Epidermal melanocyte (primary cell): Measurements from ENCODE around the gene GOLGA8T.
"Not testable (repeated sequence)": the region's sequence is repeated elsewhere in the genome, so short reads cannot be mapped to it uniquely, and the experiment has no call there.

ENCODE experiments used
- DNase-seq: peaks from one replicate; pipeline ENCODE4 v3.0.0; 2011; ENCODE audit warnings: low spot score; ENCODE audit not compliant: insufficient read length

Gene GOLGA8T

DNA sequence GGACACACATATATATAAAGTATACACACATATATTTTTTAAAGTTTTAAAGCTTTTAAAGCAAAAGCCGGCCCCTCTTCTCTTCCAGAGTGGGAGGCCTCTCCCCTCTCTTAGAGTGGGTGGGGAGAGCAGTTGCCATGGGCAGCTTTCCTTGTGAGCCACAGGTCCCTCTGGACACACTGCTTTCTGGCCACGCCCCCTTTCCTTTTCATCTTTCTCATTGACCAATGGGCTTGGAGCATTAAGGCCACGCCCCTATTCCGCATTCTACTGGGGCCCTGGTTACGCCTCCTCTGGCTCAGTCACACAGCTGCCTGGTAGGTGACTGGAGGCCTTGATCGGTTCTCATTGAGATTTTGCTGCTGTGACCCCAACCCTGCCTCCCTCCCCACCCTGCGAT is at the start of gene GOLGA8T:
Gene GOLGA8T (plus strand): TSS at position 301 of the 400 bp plus-strand sequence. CDS start 98 bp downstream, at position 399.
- DNase-seq = not testable (repeated sequence)

- DNase-seq = not testable (repeated sequence)
Measured at GRCh38 chr15:30097827-30098226, 37.0 kb upstream of the GOLGA8T start.

DNA sequence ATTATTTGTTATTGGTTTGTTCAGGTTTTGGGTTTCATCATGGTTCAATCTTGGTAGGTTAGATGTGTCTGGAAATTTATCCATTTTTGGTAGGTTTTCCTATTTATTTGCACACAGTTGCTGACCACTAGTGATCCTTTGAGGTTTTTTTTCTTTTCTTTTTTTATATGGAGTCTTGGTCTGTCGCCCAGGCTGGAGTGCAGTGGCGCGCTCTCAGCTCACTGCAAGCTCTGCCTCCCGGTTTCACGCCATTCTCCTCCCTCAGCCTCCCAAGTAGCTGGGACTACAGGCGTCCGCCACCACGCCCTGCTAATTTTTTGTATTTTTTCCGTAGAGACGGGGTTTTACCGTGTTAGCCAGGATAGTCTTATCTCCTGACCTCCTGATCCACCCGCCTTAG is 32.0 kb upstream of the GOLGA8T start:
- DNase-seq = not testable (repeated sequence)

GRCh38 chr15:30103941-30104507 is 30.8 kb upstream of the GOLGA8T start:
- not testable (repeated sequence) for DNase-seq

DNA sequence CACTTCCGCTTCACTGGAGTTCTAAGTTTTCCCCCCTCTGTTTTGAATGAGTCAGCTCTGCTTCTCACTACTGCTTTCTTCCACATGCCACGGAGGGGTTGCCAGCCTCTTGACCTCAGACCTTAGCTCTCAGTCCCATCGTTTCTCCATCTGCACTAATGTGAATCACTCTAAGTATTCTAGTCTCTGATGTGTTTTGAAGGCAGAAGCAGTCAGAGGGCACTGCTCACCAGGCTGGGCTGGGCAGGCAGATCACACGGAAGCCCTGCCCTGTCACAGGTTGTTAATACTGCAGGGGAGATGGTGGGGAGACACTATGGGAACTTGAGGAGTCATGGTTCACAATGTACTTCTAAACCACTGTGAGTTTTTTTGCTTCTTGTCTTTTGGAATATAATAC is 24.3 kb upstream of the GOLGA8T start:
- not testable (repeated sequence) for DNase-seq

GRCh38 chr15:30130066-30130465 is 4.8 kb upstream of the GOLGA8T start:
- DNase-seq = not testable (repeated sequence)

- not testable (repeated sequence) for DNase-seq
Measured at GRCh38 chr15:30143246-30143645, 8.4 kb downstream of the GOLGA8T start.

DNA sequence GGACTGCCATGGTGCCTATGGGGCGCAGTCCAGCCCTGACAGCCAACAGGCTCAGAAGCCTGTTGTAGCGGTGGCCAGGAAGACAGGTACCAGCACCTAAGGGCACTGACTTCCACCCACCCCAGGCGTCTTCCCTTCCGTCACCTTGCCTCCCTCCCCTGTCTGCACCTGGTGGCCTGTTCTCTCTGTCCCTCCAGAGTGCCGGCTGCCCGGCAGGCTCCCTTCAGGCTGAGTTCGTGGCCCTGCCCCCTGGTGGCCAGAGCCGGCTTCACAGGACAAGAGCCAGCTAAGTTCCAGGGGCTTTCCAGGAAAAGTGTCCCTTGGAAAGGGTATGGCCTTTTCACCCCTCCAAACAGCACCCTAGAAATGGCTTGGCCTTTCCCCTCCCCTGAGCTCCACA is 15.0 kb downstream of the GOLGA8T start:
- DNase-seq = not testable (repeated sequence)

- not testable (repeated sequence) for DNase-seq
Measured at GRCh38 chr15:30162479-30163357, 27.9 kb downstream of the GOLGA8T start.

DNA sequence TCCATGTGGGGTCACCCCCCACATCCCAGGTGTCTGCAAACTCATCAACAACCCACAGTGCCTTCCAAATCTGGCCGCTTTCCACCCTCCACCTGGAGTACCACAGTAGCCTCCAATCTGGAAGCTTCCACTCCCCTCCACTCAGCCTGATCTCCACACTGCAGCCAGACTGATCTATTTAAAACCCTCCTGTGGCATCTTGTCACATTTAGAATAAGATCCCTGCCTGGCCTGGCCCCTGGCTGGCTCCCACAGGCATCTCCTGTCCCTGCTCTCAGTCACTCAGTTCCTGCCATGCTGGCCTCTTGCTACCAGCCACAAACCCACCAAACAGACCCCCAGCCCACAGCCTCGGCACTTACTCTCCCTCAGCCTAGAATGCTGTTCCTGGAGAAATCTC is 28.9 kb downstream of the GOLGA8T start:
- DNase-seq = not testable (repeated sequence)

- not testable (repeated sequence) for DNase-seq
Measured at GRCh38 chr15:30164257-30164656, 29.4 kb downstream of the GOLGA8T start.

DNA sequence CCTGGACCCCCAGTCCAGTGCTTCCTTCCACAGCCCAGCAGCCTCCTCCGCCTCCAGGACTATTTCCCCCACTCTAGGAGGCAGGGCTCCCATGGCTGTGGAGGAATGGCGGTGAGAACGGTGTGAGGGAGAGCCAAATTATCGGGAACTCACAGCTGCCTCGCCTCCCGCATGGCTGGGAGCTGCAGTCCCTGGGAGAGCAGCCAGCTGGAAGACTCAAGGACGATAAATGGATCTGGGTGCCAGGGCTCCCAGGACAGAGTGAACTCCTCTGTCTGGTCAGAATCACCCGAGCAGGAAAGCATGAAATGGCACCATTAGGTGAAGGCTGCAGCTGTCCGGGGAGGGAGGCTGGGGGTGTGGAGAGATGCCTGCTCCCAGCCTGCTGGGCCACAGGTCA is 32.6 kb downstream of the GOLGA8T start:
- DNase-seq = not testable (repeated sequence)

GRCh38 chr15:30167886-30168285 is 33.0 kb downstream of the GOLGA8T start:
- not testable (repeated sequence) for DNase-seq

DNA sequence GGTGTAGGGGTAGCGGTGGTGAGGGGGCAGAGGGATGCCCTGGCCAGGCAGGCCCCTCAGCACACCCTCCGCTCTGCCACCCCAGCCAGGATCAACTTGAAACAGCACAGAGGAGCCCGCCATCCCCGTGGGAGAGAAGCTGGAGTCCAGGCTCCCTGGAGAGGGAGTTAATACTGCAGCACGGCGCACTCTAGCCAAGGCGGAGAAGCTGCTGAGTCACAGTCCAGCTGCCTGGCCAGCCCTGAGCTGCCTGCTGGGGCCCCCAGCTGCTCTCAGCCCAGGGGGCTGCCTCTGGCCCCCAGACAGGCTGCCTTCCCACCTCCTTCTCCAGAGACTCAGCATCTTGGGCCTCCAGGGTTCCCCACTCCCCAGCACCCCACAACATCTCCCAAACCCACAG is 36.6 kb downstream of the GOLGA8T start:
- DNase-seq = not testable (repeated sequence)

- not testable (repeated sequence) for DNase-seq
Measured at GRCh38 chr15:30173041-30173608, 38.3 kb downstream of the GOLGA8T start.

- not testable (repeated sequence) for DNase-seq
Measured at GRCh38 chr15:30175291-30175690, 40.4 kb downstream of the GOLGA8T start.

GRCh38 chr15:30176613-30177012 is 41.8 kb downstream of the GOLGA8T start:
- DNase-seq = not testable (repeated sequence)

DNA sequence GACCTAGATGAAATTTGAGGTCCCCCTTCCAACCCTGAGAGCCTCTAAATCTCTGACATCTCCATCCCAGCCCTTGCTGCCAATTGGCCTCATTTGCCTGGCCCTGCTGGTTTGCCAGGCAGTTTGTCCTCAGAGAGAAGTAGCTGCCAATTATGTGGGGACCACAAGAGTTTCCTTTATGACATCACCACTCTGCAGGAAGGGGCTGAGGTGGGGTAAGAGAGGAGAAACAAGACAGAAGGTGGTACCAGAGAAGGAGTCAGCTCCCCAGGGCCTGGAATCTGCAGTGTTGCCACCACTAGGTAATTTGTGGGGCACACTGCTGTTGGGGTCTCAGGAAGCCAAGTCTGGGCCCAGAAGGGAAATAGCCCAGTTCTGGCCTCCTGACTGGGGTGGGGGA is 45.0 kb downstream of the GOLGA8T start:
- not testable (repeated sequence) for DNase-seq

DNA sequence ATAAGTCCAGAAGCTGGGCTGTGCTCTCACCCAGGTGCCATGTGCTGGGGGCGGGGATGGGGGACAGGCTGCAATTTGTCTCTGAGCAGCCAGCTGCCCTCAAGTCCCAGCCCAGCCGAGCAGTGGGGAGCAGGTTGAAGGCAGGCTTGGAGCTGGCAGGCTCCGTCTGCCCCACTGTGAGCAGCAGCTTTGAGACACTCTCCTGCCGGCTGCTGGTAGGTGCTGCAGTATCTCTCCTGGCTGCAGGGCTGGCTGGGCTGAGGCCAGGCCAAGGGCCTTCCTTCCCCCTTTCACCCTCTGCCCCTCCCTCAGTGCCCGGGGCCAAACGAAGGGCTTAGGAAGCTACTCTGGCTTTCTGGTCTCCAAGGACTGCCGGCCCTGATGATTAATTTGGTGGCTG is 50.6 kb downstream of the GOLGA8T start:
- DNase-seq = not testable (repeated sequence)

DNA sequence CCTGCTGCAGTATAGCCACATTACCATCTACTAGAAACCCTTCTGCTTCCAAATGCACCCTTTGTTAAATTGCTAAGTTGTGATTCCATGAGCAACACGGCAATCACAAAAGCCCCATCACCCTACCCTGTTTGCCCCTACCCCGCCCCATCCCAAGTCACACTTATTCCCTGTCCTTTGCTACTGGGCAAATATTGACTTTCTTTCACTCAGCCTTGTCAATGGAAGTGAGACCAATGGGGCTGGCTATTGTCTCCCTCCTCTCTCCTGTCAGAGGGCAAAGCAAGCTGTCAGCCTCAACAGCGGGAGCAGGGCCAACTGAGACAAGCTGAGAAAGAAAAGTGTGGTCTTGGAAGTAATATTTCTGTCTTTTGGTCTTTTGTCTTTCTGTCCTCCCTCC is 52.6 kb downstream of the GOLGA8T start:
- DNase-seq = not testable (repeated sequence)

GRCh38 chr15:30189754-30190153 is 54.9 kb downstream of the GOLGA8T start:
- DNase-seq = not testable (repeated sequence)

DNA sequence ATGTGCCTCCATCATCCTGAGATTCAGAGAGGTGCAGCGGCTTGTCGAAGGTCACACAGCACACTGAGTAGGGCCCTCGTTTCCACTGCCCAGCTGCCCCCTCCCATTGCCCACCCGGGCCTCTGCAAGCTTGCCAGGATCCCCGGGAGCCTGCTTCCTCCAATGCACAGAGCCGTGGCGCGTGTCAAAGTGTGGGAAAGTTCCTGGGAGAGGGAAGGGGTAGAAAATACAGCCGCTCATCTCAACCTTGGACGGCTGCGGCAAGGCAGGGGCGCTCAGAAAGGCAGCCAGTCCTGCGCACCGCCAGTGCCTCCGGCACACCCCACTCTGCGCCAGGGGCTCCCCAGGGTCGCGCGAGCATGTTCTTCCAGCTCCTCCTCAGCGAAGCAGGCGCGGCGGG is 56.3 kb downstream of the GOLGA8T start:
- DNase-seq = not testable (repeated sequence)
